Caki2 (cell line): ENCODE data around the gene MYADML2. TPM values are rescaled to one million over a fixed set of nuclear protein-coding genes. Genes with fewer than 3 reads are reported as not detected.
"Not testable (repeated sequence)": the region's sequence is repeated elsewhere in the genome, so short reads cannot be mapped to it uniquely, and the experiment has no call there.

Experiments
- DNase-seq: peaks from one replicate; pipeline ENCODE4 v3.0.0-alpha.2; 2015; ENCODE audit warnings: low read depth
- in situ Hi-C: cut with HindIII; loops from 2 replicates; pipeline ENCODE4 v1.10.0; 2016; ENCODE audit warnings: low sequenced_read_pairs, low pct_unique_long_range_greater_than_20kb, mixed read lengths
- total RNA-seq: library from RNA; depleted of rRNA; stranded (reverse); fragments of >200 nt; shearing (Covaris generic); gene quantifications from 2 replicates; pipeline ENCODE4 v1.2.3, GENCODE V29; 2014; ENCODE audit warnings: low replicate concordance

The MYADML2 gene
- total RNA-seq, 1 experiment from 2014 or later, result not detected

- no peak for DNase-seq
- in situ Hi-C loops, result no loop called here
Measured at GRCh38 chr17:81920612-81921536, 26.2 kb downstream of the MYADML2 start.

- no peak for DNase-seq
- in situ Hi-C loops, result no loop called here
Measured at GRCh38 chr17:81918832-81919545, 28.0 kb downstream of the MYADML2 start.

GRCh38 chr17:81918333-81918669, 28.7 kb downstream of the MYADML2 start:
- DNase-seq, in situ Hi-C loops: not testable (repeated sequence)

- DNase-seq, result peak; percentile 73
- in situ Hi-C loops, result no loop called here
Measured at GRCh38 chr17:81917565-81918332, 29.3 kb downstream of the MYADML2 start, which contains the start of gene SIRT7. SIRT7 (minus strand) TSS chr17:81918176; CDS start chr17:81918131, 45 bp downstream.

- in situ Hi-C loops, result no loop called here
- peak; percentile 84 for DNase-seq
Measured at GRCh38 chr17:81916234-81917001, 30.6 kb downstream of the MYADML2 start.

- in situ Hi-C loops, result no loop called here
- no peak for DNase-seq
Measured at GRCh38 chr17:81915331-81915730, 31.7 kb downstream of the MYADML2 start.

GRCh38 chr17:81914103-81914850, 32.8 kb downstream of the MYADML2 start:
- in situ Hi-C loops, result no loop called here
- DNase-seq, result no peak

- in situ Hi-C loops, result no loop called here
- DNase-seq, result no peak
Measured at GRCh38 chr17:81913394-81914102, 33.5 kb downstream of the MYADML2 start.

GRCh38 chr17:81912441-81913309, 34.4 kb downstream of the MYADML2 start:
- DNase-seq, result peak; percentile 33
- in situ Hi-C loops, result no loop called here

- no peak for DNase-seq
- in situ Hi-C loops, result no loop called here
Measured at GRCh38 chr17:81911969-81912368, 35.1 kb downstream of the MYADML2 start.

- DNase-seq, result peak; percentile 59
- in situ Hi-C loops, result no loop called here
Measured at GRCh38 chr17:81911277-81911961, 35.6 kb downstream of the MYADML2 start, which contains the start of gene PCYT2. PCYT2 (minus strand) TSS chr17:81911399; CDS start chr17:81911355, 44 bp downstream.

- in situ Hi-C loops, result no loop called here
- no peak for DNase-seq
Measured at GRCh38 chr17:81910840-81911276, 36.2 kb downstream of the MYADML2 start.

- DNase-seq, result peak; percentile 30
- in situ Hi-C loops, result no loop called here
Measured at GRCh38 chr17:81909966-81910839, 36.8 kb downstream of the MYADML2 start.

GRCh38 chr17:81909231-81909630, 37.8 kb downstream of the MYADML2 start:
- no peak for DNase-seq
- in situ Hi-C loops, result no loop called here
